SU-DHL-6 (cell line): ENCODE measurements around the gene ANXA4.

ENCODE experiments used
- EZH2phosphoT487 ChIP-seq: fragments of 200-600 bp; sonication (generic), shearing (Covaris generic); conservative IDR thresholded peaks from 2 replicates; pipeline ENCODE4 v1.6.1; 2018; ENCODE audit warnings: mild to moderate bottlenecking, antibody characterized with exemption, low read length, moderate library complexity, mixed read lengths
- TF ChIP-seq, protein P1 (sequence below): fragments of 200-600 bp; sonication (generic); IDR thresholded peaks from one replicate; pipeline ENCODE4 v1.5.1; 2017; ENCODE audit warnings: antibody characterized with exemption, mild to moderate bottlenecking, low read length, moderate library complexity; ENCODE audit not compliant: insufficient read depth, poor library complexity, severe bottlenecking

DNA sequence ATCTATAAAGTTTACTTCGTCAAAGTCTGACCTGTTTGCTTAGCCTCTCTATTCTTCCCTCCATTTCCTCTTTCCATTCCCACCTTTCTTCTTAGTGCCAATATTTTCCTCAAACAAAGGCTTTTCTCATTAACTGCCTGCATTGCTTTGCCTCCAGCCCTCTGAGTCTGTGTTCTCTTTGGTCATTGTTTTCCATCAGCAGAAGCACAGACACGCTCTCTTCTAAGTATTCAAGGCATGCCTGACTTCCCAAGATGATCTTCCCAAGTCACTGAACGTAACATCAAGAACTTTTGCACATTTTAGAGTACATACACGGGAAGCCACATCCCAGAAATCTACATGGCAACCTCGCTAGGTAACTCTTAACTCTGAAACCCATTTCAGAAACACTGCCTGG, 32.6 kb upstream of the ANXA4 start:
- TF ChIP-seq, protein P1, sequence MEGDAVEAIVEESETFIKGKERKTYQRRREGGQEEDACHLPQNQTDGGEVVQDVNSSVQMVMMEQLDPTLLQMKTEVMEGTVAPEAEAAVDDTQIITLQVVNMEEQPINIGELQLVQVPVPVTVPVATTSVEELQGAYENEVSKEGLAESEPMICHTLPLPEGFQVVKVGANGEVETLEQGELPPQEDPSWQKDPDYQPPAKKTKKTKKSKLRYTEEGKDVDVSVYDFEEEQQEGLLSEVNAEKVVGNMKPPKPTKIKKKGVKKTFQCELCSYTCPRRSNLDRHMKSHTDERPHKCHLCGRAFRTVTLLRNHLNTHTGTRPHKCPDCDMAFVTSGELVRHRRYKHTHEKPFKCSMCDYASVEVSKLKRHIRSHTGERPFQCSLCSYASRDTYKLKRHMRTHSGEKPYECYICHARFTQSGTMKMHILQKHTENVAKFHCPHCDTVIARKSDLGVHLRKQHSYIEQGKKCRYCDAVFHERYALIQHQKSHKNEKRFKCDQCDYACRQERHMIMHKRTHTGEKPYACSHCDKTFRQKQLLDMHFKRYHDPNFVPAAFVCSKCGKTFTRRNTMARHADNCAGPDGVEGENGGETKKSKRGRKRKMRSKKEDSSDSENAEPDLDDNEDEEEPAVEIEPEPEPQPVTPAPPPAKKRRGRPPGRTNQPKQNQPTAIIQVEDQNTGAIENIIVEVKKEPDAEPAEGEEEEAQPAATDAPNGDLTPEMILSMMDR: no peak
- TF ChIP-seq EZH2phosphoT487: no peak
